Osteoblast (primary cell): Measurements from ENCODE around the gene RFX8. TPM values are rescaled to one million over a fixed set of nuclear protein-coding genes. Genes with fewer than 3 reads are reported as not detected.

Experiments
- DNase-seq: peaks from one replicate; pipeline ENCODE4 v3.0.0; 2011; ENCODE audit warnings: low spot score, mixed read lengths; ENCODE audit not compliant: insufficient read length; ENCODE audit errors: missing footprints
- H2AFZ ChIP-seq: 2 replicates; pipeline ENCODE4 v1.6.0; 2011; ENCODE audit warnings: mild to moderate bottlenecking, low read length
- H3K27ac ChIP-seq: 2 replicates; pipeline ENCODE4 v1.5.1; 2011; ENCODE audit warnings: mild to moderate bottlenecking, low read depth, low read length, moderate library complexity
- H3K27me3 ChIP-seq: 2 replicates; pipeline ENCODE4 v1.6.0; 2012; ENCODE audit warnings: mild to moderate bottlenecking, control low read depth, inconsistent platforms, low read length, moderate library complexity; ENCODE audit not compliant: insufficient read depth
- H3K36me3 ChIP-seq: 2 replicates; pipeline ENCODE4 v1.5.1; 2011; ENCODE audit warnings: mild to moderate bottlenecking, low read length, control low read depth, moderate library complexity; ENCODE audit not compliant: insufficient read depth
- H3K4me1 ChIP-seq: 2 replicates; pipeline ENCODE4 v1.5.1; 2011; ENCODE audit warnings: mild to moderate bottlenecking, low read length, control low read depth, moderate library complexity; ENCODE audit not compliant: insufficient read depth
- H3K4me2 ChIP-seq: 2 replicates; pipeline ENCODE4 v1.6.0; 2011; ENCODE audit warnings: mild to moderate bottlenecking, low read length; ENCODE audit not compliant: insufficient read depth
- H3K4me3 ChIP-seq: fragments of 200-600 bp; sonication (generic); 3 replicates; pipeline ENCODE4 v1.5.1; 2012; ENCODE audit warnings: mild to moderate bottlenecking, low read length, inconsistent platforms; ENCODE audit not compliant: insufficient read depth
- H3K79me2 ChIP-seq: 2 replicates; pipeline ENCODE4 v1.6.0; 2012; ENCODE audit warnings: mild to moderate bottlenecking, low read length, control low read depth, inconsistent platforms; ENCODE audit not compliant: insufficient read depth
- H3K9me3 ChIP-seq: 2 replicates; pipeline ENCODE4 v1.5.1; 2011; ENCODE audit warnings: low read depth, low read length, control low read depth
- H4K20me1 ChIP-seq: 2 replicates; pipeline ENCODE4 v1.6.0; 2012; ENCODE audit warnings: mild to moderate bottlenecking, low read length, control low read depth; ENCODE audit not compliant: insufficient read depth
- total RNA-seq: library from RNA; depleted of rRNA; stranded (reverse); fragments of >200 nt; gene quantifications from 2 replicates; pipeline ENCODE4 v1.2.3, GENCODE V29; 2012
- TF ChIP-seq, protein P1 (sequence below): IDR thresholded peaks from 2 replicates; pipeline ENCODE4 v1.5.1; 2011; ENCODE audit warnings: mild to moderate bottlenecking, low read depth, low read length, moderate library complexity; ENCODE audit errors: extremely low read depth

Gene RFX8
- total RNA-seq, 1 donor, result 7.6 TPM

DNA sequence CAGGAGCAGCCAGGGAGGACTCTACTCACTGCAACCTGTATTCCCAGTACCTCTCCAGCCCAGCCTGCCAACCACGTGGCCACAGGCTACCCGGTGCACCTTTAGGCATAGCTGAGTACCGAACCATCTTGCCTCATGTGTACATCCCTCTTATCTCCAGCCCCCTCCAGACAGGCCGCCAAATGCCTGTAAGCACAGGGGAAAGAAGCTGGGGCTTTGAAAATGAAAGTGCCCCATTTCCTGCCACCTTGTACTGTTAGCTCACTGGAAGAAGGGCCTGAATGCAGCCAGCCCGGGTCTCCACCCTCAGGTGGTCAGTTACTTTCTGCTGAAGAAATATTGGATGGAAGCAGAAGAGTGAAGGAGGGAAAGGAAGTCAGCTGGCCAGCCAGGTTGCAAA lies 27.2 kb upstream of the RFX8 start:
- peaks cover 24% of the 10 kb centered on the region for H3K4me1 ChIP-seq
- no peaks in the 10 kb centered on the region for H3K9me3 ChIP-seq
- H3K27me3 ChIP-seq, result no peaks in the 10 kb centered on the region
- H3K27ac ChIP-seq, result no peak overlapping the region
- peak overlapping the region; percentile 43 for H2AFZ ChIP-seq
- H4K20me1 ChIP-seq, result no peaks in the 10 kb centered on the region
- TF ChIP-seq, protein P1, sequence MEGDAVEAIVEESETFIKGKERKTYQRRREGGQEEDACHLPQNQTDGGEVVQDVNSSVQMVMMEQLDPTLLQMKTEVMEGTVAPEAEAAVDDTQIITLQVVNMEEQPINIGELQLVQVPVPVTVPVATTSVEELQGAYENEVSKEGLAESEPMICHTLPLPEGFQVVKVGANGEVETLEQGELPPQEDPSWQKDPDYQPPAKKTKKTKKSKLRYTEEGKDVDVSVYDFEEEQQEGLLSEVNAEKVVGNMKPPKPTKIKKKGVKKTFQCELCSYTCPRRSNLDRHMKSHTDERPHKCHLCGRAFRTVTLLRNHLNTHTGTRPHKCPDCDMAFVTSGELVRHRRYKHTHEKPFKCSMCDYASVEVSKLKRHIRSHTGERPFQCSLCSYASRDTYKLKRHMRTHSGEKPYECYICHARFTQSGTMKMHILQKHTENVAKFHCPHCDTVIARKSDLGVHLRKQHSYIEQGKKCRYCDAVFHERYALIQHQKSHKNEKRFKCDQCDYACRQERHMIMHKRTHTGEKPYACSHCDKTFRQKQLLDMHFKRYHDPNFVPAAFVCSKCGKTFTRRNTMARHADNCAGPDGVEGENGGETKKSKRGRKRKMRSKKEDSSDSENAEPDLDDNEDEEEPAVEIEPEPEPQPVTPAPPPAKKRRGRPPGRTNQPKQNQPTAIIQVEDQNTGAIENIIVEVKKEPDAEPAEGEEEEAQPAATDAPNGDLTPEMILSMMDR, result no peak
- no peaks in the 10 kb centered on the region for H3K79me2 ChIP-seq
- H3K4me2 ChIP-seq, result no peak overlapping the region
- peak; percentile 48 for DNase-seq
- H3K36me3 ChIP-seq, result no peaks in the 10 kb centered on the region
- no peak overlapping the region for H3K4me3 ChIP-seq

DNA sequence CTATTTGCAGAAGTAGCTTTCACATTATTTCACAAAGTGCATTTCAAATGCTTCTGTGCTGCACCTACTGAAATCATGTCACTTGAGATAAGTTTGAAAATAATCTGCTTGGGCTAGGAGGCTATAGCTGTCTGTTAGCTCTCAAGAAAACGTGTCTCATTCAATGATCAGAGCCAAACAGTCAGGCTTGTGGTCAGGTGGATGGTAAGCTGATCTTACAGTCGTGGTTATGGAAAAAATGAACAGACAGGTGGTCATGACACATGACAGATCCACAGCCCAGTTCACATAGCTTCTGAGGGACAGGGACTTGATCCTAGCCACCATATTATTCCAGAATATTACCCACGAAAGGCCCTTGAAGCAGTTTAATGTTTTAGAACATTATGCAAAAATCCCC lies 26.5 kb upstream of the RFX8 start:
- Histone ChIP-seq H3K36me3 (no peaks in the 10 kb centered on the region), H2AFZ (peak overlapping the region; percentile 47), H3K9me3 (no peaks in the 10 kb centered on the region), H3K4me1 (peaks cover 24% of the 10 kb centered on the region), H3K27ac (peak overlapping the region; percentile 78), H3K27me3 (no peaks in the 10 kb centered on the region), H3K4me2 (peak overlapping the region; percentile 65), H4K20me1 (no peaks in the 10 kb centered on the region), H3K79me2 (no peaks in the 10 kb centered on the region), H3K4me3 (no peak overlapping the region)
- TF ChIP-seq, protein P1, result no peak
- peak; percentile 47 for DNase-seq

DNA sequence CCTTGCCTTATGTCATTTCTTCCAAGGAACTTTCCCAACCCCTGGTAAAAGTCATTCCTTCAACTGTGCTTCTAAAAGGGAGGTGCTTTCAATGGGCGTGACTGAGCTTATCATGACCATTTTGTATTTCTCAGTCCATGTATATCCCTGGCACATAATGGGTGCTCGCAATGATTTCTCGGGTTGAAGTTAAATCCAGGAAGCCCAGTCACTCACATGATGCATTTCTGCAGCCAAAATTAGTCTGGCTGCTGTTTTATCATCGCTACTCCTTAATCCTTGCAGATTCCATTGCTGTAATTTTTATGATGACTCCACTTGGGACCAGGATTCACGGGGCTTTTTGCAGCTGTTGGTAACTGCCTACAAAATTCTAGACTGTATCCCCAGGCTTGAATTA lies 25.9 kb upstream of the RFX8 start:
- DNase-seq, result no peak
- Histone ChIP-seq H2AFZ (peak overlapping the region; percentile 63), H3K27ac (peak overlapping the region; percentile 78), H3K36me3 (no peaks in the 10 kb centered on the region), H3K27me3 (no peaks in the 10 kb centered on the region), H3K4me2 (peak overlapping the region; percentile 65), H3K9me3 (no peaks in the 10 kb centered on the region), H3K4me1 (peaks cover 24% of the 10 kb centered on the region), H4K20me1 (no peaks in the 10 kb centered on the region), H3K79me2 (no peaks in the 10 kb centered on the region), H3K4me3 (peak overlapping the region; percentile 37)
- TF ChIP-seq, protein P1, result no peak

DNA sequence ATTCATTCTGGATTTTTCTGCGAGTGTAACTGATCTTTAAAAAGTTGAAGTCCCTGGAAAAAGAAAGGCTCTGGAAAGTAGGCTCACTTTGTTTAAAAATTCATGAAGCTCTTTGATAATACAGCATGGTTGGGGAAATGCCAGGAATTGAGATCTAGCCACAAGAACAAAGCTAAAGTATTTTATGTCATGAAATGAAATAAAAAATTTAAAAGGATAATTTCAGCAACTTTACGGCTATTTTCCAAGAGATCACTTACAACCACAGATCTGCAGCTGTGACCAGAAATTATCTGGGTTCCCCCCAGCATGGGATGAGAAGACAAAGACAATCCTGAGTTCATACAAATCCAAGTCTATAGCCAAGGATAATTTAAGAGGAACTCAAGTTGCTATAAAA lies 25.3 kb upstream of the RFX8 start:
- peak overlapping the region; percentile 65 for H3K4me2 ChIP-seq
- H3K4me3 ChIP-seq, result no peak overlapping the region
- H3K27ac ChIP-seq, result peak overlapping the region; percentile 78
- H3K9me3 ChIP-seq, result no peaks in the 10 kb centered on the region
- no peak overlapping the region for H2AFZ ChIP-seq
- no peaks in the 10 kb centered on the region for H3K27me3 ChIP-seq
- H3K4me1 ChIP-seq, result peaks cover 24% of the 10 kb centered on the region
- no peaks in the 10 kb centered on the region for H4K20me1 ChIP-seq
- DNase-seq, result no peak
- no peaks in the 10 kb centered on the region for H3K36me3 ChIP-seq
- TF ChIP-seq, protein P1, result no peak
- no peaks in the 10 kb centered on the region for H3K79me2 ChIP-seq
